ENCODE results near the gene TGFBI.

TGFBI gene

DNA sequence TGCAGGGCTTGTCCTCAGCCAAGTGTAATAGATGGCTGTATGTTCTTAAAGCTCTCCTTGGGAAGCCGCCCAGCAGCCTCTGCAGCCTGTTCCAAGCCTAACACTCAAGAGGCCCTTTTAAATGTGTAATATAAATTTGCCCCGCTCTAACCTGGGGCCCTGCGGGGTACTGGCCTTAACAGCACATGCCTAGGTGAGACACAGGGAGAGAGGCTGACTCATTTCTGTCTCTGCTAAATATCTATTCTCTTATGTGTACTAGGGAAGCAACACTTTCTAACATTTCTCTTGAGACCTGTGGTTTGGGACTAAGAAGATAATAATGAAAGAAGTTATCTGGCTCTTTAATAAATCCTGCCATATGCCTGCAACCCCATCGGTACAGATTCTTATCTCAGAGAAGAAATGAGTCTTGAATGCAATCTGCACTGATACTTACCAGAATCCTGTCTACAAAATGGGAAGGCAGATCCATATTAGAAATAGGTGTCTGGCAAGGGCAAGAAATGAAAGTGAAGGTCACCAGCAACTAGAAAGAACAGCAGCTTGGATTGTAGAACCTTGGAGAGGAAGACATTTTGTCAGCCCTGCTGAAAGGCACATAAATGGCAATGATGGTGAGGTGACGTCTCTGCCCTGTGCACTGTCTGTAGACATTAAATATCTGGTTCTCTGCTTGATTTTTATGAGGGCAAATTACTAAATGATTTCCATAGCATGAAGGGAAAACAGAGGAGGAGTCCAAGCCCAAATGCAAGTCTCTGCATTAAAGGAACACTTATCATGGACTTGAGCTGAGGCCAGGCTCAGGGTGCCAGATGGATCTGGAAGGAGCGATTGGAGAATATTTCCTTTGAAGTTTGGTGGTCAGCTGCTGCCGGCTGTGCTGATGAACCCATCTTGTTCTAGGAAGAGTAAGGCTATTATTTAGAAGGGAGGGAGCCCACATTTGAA, 14.5 kb upstream of the TGFBI start:
- Mint-ChIP-seq H3K4me1 (no peaks in the 10 kb centered on the region), H3K36me3 (no peaks in the 10 kb centered on the region), H3K27ac (no peak overlapping the region), H3K4me3 (no peak overlapping the region), H3K9me3 (no peaks in the 10 kb centered on the region), H3K27me3 (peaks cover 11% of the 10 kb centered on the region)

GRCh38 chr5:136015003-136015375, 13.8 kb upstream of the TGFBI start:
- H3K9me3 Mint-ChIP-seq = no peaks in the 10 kb centered on the region
- H3K4me1 Mint-ChIP-seq = no peaks in the 10 kb centered on the region
- H3K27ac Mint-ChIP-seq = no peak overlapping the region
- H3K36me3 Mint-ChIP-seq = no peaks in the 10 kb centered on the region
- no peak overlapping the region for H3K4me3 Mint-ChIP-seq
- peaks cover 11% of the 10 kb centered on the region for H3K27me3 Mint-ChIP-seq

GRCh38 chr5:136015966-136016650, 12.7 kb upstream of the TGFBI start:
- Mint-ChIP-seq H3K4me1 (no peaks in the 10 kb centered on the region), H3K36me3 (no peaks in the 10 kb centered on the region), H3K4me3 (no peak overlapping the region), H3K27me3 (peaks cover 9% of the 10 kb centered on the region), H3K27ac (no peak overlapping the region), H3K9me3 (no peaks in the 10 kb centered on the region)

DNA sequence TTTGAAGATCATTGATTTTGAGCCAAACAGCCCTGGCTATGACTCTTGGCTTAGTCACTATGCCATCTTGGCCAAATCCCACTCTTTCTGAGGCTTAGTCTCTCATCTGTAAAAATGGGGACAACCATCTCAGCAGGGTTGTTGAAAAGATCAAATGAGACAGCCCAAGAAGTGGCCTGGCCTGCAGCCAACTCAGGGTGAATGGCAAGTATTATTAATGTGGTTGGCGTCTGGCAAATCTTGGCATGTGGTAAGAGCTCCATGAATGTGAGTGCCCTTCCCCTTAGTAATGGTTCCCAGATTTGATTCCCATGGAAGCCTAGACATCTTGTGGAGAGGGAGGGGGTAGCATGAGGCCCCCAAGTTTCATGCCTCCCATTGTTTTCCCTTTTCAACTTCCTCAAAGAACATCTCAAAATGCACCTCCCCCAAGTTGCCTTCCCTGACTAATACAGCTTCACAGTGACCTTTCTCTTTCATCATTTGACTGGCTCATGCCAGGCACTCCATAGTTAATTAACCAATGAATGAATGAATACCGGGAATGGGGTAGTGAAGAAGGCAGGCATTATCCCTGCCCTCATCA, 11.8 kb upstream of the TGFBI start:
- H3K27ac Mint-ChIP-seq = no peak overlapping the region
- H3K27me3 Mint-ChIP-seq = peaks cover 9% of the 10 kb centered on the region
- H3K36me3 Mint-ChIP-seq = no peaks in the 10 kb centered on the region
- no peak overlapping the region for H3K4me3 Mint-ChIP-seq
- no peaks in the 10 kb centered on the region for H3K9me3 Mint-ChIP-seq
- H3K4me1 Mint-ChIP-seq = no peaks in the 10 kb centered on the region

- no peak overlapping the region for H3K4me3 Mint-ChIP-seq
- no peaks in the 10 kb centered on the region for H3K9me3 Mint-ChIP-seq
- H3K27ac Mint-ChIP-seq = no peak overlapping the region
- H3K36me3 Mint-ChIP-seq = no peaks in the 10 kb centered on the region
- H3K27me3 Mint-ChIP-seq = peaks cover 15% of the 10 kb centered on the region
- no peaks in the 10 kb centered on the region for H3K4me1 Mint-ChIP-seq
These were observed 9.7 kb upstream of the TGFBI start for GRCh38 chr5:136018814-136019783.

GRCh38 chr5:136020001-136020382, 8.8 kb upstream of the TGFBI start:
- Mint-ChIP-seq H3K36me3 (no peaks in the 10 kb centered on the region), H3K27ac (no peak overlapping the region), H3K9me3 (no peaks in the 10 kb centered on the region), H3K4me1 (no peaks in the 10 kb centered on the region), H3K4me3 (no peak overlapping the region), H3K27me3 (peaks cover 12% of the 10 kb centered on the region)

GRCh38 chr5:136020383-136021015, 8.3 kb upstream of the TGFBI start:
- H3K27me3 Mint-ChIP-seq = peaks cover 9% of the 10 kb centered on the region
- no peaks in the 10 kb centered on the region for H3K9me3 Mint-ChIP-seq
- H3K36me3 Mint-ChIP-seq = no peaks in the 10 kb centered on the region
- H3K4me3 Mint-ChIP-seq = no peak overlapping the region
- no peaks in the 10 kb centered on the region for H3K4me1 Mint-ChIP-seq
- H3K27ac Mint-ChIP-seq = no peak overlapping the region

GRCh38 chr5:136021016-136021405, 7.8 kb upstream of the TGFBI start:
- Mint-ChIP-seq H3K4me1 (no peaks in the 10 kb centered on the region), H3K4me3 (no peak overlapping the region), H3K36me3 (no peaks in the 10 kb centered on the region), H3K27ac (no peak overlapping the region), H3K27me3 (peaks cover 9% of the 10 kb centered on the region), H3K9me3 (no peaks in the 10 kb centered on the region)

- H3K27me3 Mint-ChIP-seq = peaks cover 21% of the 10 kb centered on the region
- no peak overlapping the region for H3K27ac Mint-ChIP-seq
- no peaks in the 10 kb centered on the region for H3K4me1 Mint-ChIP-seq
- H3K36me3 Mint-ChIP-seq = no peaks in the 10 kb centered on the region
- no peaks in the 10 kb centered on the region for H3K9me3 Mint-ChIP-seq
- H3K4me3 Mint-ChIP-seq = no peak overlapping the region
These were observed 5.8 kb upstream of the TGFBI start for GRCh38 chr5:136022965-136023364.

DNA sequence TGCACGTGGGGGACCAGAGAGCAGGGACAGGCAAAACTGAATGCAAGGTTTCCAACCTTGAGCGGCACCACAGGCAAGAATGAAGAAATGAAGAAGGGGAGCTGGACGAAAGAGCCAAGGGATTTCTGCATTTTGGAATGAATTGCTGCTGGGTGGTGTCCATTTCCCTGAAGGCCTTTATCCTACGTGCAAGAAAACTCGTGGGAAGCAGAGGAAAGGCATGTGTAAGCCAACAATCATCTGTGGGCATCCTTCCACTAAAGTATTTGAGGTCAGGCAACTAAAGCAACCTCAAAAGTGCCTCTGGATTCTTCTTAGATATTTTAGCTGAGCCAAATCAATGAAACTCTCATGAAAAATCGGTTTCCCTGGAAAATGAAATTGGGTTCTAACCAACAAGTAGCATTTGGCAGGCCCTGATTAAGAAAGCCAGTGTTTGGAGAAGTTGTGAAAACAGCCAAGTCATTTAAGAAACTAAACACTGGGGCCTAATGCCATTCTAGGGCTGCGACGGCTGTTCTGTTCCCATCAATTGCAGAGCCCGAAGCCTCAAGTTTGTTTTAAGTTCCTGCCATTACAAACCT, 4.7 kb upstream of the TGFBI start:
- Mint-ChIP-seq H3K27ac (no peak overlapping the region), H3K4me3 (no peak overlapping the region), H3K27me3 (peaks cover 21% of the 10 kb centered on the region), H3K4me1 (no peaks in the 10 kb centered on the region), H3K9me3 (no peaks in the 10 kb centered on the region), H3K36me3 (no peaks in the 10 kb centered on the region)

GRCh38 chr5:136025900-136026299, 2.9 kb upstream of the TGFBI start:
- Mint-ChIP-seq H3K36me3 (no peaks in the 10 kb centered on the region), H3K9me3 (no peaks in the 10 kb centered on the region), H3K4me1 (no peaks in the 10 kb centered on the region), H3K4me3 (no peak overlapping the region), H3K27ac (no peak overlapping the region), H3K27me3 (peaks cover 22% of the 10 kb centered on the region)

GRCh38 chr5:136026636-136027035, 2.2 kb upstream of the TGFBI start:
- no peaks in the 10 kb centered on the region for H3K9me3 Mint-ChIP-seq
- no peaks in the 10 kb centered on the region for H3K4me1 Mint-ChIP-seq
- no peak overlapping the region for H3K27ac Mint-ChIP-seq
- no peaks in the 10 kb centered on the region for H3K36me3 Mint-ChIP-seq
- no peak overlapping the region for H3K4me3 Mint-ChIP-seq
- H3K27me3 Mint-ChIP-seq = peaks cover 22% of the 10 kb centered on the region

GRCh38 chr5:136027311-136027710, 1.5 kb upstream of the TGFBI start:
- Mint-ChIP-seq H3K9me3 (no peaks in the 10 kb centered on the region), H3K27ac (no peak overlapping the region), H3K36me3 (no peaks in the 10 kb centered on the region), H3K4me3 (no peak overlapping the region), H3K4me1 (no peaks in the 10 kb centered on the region), H3K27me3 (peaks cover 22% of the 10 kb centered on the region)

- Mint-ChIP-seq H3K4me3 (no peak overlapping the region), H3K27me3 (peaks cover 20% of the 10 kb centered on the region), H3K4me1 (no peaks in the 10 kb centered on the region), H3K27ac (no peak overlapping the region), H3K9me3 (no peaks in the 10 kb centered on the region), H3K36me3 (no peaks in the 10 kb centered on the region)
These were observed 698 bp upstream of the TGFBI start for GRCh38 chr5:136028090-136028489.

Measured in activated naive CD4-positive, alpha-beta T cell treated with anti-CD3 and anti-CD28 coated beads, Interleukin-2, amount 50 U/mL, for 24 hours (primary cell).